Loucy (cell line): ENCODE measurements around the gene SCO1.

Experiments
- CTCF ChIP-seq: fragments of 200-600 bp; sonication (generic); conservative IDR thresholded peaks from 2 replicates; pipeline ENCODE4 v1.5.1; 2014; ENCODE audit warnings: mild to moderate bottlenecking, antibody characterized with exemption, low read length
- EZH2phosphoT487 ChIP-seq: fragments of 200-600 bp; IDR thresholded peaks from 2 replicates; pipeline ENCODE4 v1.6.1; 2018; ENCODE audit warnings: antibody characterized with exemption, mild to moderate bottlenecking, moderate library complexity, borderline replicate concordance

DNA sequence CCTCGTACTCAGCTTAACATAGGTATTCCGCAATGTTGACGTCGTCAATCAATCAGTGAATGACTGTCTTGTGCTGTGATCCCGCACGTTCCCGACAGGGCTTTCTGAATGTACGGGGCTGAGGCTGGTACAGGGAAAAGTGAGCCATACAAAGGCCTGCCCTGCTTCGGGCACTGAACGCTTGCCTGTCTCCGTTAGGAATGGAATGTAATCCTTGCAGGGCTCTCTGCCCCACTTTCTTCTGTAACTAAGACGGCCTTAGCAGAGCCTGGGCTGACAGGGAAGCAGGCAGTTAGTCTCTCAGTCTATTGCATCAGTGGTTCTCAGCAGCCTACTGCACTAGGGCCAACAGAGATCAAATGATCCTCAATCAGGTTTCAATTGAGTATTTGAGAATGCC lies 24.0 kb downstream of the SCO1 start:
- no peak for TF ChIP-seq CTCF
- TF ChIP-seq EZH2phosphoT487 = no peak
